D721Med (cell line): ENCODE data around the gene BATF.

Source experiments
- DNase-seq: peaks from one replicate; pipeline ENCODE4 v3.0.0; 2011; ENCODE audit warnings: low spot score; ENCODE audit not compliant: insufficient read length
- FAIRE-seq: peaks from 2 replicates; lab custom pipeline; 2011; peaks lifted over from hg19 to GRCh38; lab: Jason Lieb, UNC
- CTCF ChIP-seq: IDR thresholded peaks from 2 replicates; pipeline ENCODE4 v1.5.1; 2012; ENCODE audit warnings: mild to moderate bottlenecking, control low read depth; ENCODE audit not compliant: insufficient read depth; ENCODE audit errors: missing control alignments

BATF gene

GRCh38 chr14:75515629-75515996 lies 6.7 kb upstream of the BATF start:
- FAIRE-seq = no peak
- no peak for DNase-seq
- TF ChIP-seq CTCF = no peak

GRCh38 chr14:75518625-75519024 lies 3.6 kb upstream of the BATF start:
- DNase-seq (no peak), FAIRE-seq (no peak)
- peak; percentile 3 for TF ChIP-seq CTCF

- TF ChIP-seq CTCF = no peak
- no peak for DNase-seq
- FAIRE-seq = no peak
These were observed 2.9 kb upstream of the BATF start for GRCh38 chr14:75519394-75519793.

- TF ChIP-seq CTCF = no peak
- DNase-seq (no peak), FAIRE-seq (no peak)
These were observed 2.2 kb upstream of the BATF start for GRCh38 chr14:75519826-75520728.

- DNase-seq = no peak
These were observed 1.4 kb upstream of the BATF start for GRCh38 chr14:75520852-75521251.

GRCh38 chr14:75521415-75522199 lies 662 bp upstream of the BATF start:
- FAIRE-seq (no peak), DNase-seq (no peak)
- no peak for TF ChIP-seq CTCF

More at GRCh38 chr14:75520852-75521251, 1.4 kb upstream of the BATF start:
- TF ChIP-seq CTCF = no peak
- FAIRE-seq = no peak
